GM12875 (cell line): ENCODE data around the gene PTPRD.
A peak's percentile ranks its signal among the peaks of the same experiment; 100 is the strongest.

ENCODE experiments used
- H3K4me3 ChIP-seq: one replicate; pipeline ENCODE4 v1.5.1; 2011; ENCODE audit warnings: low read depth, low read length, control low read depth
- CTCF ChIP-seq: IDR thresholded peaks from 2 replicates; pipeline ENCODE4 v1.5.1; 2011; ENCODE audit warnings: low read depth, mild to moderate bottlenecking, control low read depth, inconsistent platforms, low read length, moderate library complexity, borderline replicate concordance; ENCODE audit not compliant: insufficient read depth

The PTPRD gene

GRCh38 chr9:10612641-10613398 is at the start of gene PTPRD:
TSS of gene PTPRD (minus strand) at chr9:10613002.
- no peak within 1 kb of the TSS for H3K4me3 ChIP-seq
- peak; percentile 37; the same call in 1 of the 2 replicates for TF ChIP-seq CTCF

GRCh38 chr9:10661994-10662393 is 49.2 kb upstream of the PTPRD start:
- no peak for TF ChIP-seq CTCF
- no peak overlapping the region for H3K4me3 ChIP-seq

DNA sequence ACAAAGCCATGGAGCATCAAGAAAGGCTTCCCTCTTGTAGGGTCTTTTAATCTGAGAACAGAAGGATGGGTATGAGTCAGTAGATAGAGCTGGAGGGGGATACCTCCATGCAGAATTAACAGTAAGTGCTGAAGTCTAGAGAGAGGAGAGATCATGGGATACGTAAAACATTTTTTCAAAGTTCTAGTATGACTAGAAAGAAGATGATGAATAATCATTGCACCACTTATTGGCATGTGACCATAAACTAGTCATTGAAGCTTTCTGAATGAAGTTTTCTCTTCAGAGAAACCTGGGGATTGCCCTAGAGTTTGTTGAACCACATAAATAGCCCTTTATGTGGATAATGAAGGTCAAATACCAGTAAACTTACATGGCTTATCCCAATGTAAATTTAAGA is 48.6 kb upstream of the PTPRD start:
- no peak for TF ChIP-seq CTCF

DNA sequence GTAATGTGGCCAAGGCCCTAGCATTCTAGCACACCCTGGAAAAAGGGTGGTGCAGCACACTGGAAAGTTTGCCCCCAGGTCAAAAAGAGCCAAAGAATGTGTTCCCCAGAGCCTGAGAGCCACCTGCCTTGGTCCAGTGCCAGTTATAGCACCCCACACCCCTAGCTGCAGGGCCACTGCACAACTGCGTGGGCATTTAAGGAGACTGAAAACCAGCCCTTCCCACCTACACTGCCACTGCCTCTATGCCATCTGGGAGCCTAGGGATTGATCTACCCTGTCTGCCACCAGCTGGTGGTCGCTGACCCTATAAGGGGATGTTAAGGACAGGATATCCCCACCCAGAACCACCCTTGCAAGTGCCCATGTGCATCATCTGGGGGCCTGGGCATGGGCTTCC is 38.2 kb upstream of the PTPRD start:
- no peak overlapping the region for H3K4me3 ChIP-seq
- no peak for TF ChIP-seq CTCF

More for the DNA sequence above, 48.6 kb upstream of the PTPRD start:
- H3K4me3 ChIP-seq, result no peak overlapping the region

GRCh38 chr9:10649076-10649475 is 36.3 kb upstream of the PTPRD start:
- TF ChIP-seq CTCF, result no peak

GRCh38 chr9:10633785-10634184 is 21.0 kb upstream of the PTPRD start:
- no peak for TF ChIP-seq CTCF

More at GRCh38 chr9:10649076-10649475, 36.3 kb upstream of the PTPRD start:
- no peak overlapping the region for H3K4me3 ChIP-seq

GRCh38 chr9:10614196-10614800 is 1.5 kb upstream of the PTPRD start:
- no peak overlapping the region for H3K4me3 ChIP-seq
- TF ChIP-seq CTCF, result no peak

More at GRCh38 chr9:10633785-10634184, 21.0 kb upstream of the PTPRD start:
- H3K4me3 ChIP-seq, result no peak overlapping the region
